T follicular helper cell (primary cell): ENCODE measurements around the gene VPS13D.
A peak's percentile ranks its signal among the peaks of the same experiment; 100 is the strongest.

ENCODE experiments used
- DNase-seq: peaks from one replicate; pipeline ENCODE4 v3.0.0-alpha.2; 2020; ENCODE audit warnings: low read depth

Gene VPS13D

DNA sequence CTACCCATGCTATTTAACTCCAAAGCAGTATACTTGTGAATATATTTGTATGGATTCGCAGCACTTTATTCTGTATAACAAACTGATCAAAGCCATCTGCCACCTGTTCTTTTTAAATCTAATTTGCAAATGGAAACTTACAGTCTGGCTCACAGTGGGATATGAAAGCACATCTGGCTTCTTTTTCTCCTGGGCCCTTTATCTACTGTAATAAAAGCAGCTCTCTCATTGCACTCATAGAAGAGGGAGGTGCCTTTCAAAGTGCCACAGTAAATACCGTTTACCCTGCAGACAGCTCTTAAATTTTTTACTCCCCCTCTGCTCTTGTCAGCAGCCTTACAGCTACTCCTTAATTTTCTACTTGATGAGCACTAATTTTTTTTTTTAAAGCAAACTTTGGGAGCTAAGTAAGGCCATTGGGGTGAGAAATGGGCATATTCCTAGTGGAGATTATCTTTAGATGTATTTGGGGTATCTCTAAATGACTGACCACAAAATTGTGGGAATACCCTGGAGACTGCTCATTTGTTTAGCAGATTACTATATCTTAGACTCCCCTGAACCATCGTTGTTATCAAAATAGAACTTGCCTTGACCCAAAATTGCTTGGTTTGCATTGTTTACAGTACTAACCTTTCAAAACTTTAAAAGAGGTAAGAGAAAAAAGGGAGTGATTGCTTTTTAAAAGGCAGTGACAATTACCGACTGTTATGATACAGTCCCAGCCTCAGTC, 110.1 kb downstream of the VPS13D start:
- no peak for DNase-seq

DNA sequence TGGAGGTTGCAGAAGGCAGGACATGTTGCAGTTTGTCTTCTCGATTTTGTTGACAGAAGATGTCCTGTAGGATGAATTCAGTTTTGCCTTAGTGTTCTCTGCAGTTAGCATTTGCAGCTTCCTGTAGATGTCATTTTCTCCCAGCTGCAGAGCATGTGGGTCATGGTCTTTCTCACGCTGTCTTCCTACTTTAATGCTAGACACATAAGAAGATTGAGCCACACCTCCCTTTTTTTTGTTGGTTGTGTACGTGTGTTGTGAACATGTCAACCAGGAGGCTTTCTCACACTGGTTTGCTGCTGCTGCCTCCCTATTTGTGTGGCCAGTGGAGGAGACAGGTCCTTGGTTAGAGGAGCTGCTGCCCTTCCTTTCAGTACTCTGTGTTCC, 110.7 kb downstream of the VPS13D start:
- no peak for DNase-seq

DNA sequence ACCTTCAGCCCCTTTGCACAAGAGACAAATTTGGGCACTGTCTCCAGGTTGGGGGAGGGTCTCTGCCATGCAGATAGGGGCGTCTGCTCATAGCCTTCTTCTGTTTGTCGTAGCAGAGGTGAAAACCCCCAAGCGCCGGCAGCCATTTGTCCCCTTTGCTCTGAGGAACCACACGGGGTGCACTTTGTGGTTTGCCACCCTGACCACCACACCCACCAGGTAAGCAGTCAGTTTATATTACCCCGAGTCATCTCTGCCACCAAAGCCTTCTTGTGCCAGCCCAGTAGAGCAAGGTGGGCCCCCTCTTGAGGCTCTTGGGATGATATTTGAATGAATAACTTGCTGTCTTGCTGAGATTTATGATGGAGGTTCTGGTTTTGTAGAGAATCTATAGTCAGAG, 111.8 kb downstream of the VPS13D start:
- no peak for DNase-seq

DNA sequence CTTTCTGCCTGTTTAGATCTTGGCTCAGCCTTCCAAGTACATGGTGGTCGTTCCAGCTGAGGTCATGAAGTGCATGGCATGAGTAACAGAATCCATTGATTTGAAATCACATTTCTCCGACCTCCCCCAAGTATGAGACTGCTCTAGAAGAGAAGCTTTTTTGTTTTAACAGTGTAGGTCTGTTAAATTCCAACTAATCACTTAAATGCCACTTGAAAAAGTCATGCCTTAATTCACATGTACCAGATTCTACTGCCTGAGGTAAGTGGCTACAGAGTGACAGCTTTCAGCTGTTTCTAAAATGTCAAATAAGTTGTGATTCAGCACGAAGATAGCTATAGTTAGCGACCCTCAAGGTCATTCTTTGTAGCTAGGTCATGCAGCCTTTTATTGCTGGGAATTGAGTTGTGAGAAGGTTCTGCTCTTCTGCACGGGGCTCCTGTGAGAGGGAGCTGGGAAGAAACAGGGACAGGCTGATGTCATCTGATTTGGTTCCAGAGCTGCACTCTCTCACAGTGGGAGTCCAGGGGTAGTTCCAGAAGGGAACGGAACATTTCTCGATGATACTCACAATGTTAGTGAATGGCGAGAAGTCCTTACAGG, 112.7 kb downstream of the VPS13D start:
- DNase-seq: no peak

DNA sequence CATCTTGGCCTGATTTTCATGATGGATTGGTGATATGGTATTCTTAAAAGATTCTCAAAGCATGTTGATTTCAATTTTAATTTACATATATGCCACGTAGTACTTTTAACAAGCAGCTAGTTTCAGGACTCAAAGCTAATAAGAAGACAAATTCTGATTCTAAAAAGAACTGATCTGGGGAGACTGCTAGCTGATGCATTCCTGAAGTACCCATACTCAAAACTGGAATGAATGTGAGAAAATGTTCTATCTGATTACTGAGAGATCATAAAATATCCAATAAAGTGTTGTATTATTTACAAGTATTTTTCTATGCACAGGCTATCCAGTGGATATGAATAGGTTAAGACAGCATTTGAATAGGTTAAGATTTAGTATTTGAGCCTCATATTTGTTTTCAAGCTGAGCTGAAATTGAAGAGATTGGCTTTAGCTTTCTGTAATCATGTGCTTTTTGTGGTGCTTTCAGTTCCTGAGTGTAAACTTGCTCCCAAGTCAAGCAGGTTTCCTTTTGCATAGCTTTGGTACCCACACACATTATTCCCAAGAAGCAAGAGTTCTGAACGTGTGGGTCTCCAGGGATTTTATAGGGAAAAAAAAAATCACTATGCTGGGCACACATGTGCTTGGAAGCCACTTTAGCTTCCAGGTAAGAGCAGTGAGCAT, 114.1 kb downstream of the VPS13D start:
- no peak for DNase-seq

DNA sequence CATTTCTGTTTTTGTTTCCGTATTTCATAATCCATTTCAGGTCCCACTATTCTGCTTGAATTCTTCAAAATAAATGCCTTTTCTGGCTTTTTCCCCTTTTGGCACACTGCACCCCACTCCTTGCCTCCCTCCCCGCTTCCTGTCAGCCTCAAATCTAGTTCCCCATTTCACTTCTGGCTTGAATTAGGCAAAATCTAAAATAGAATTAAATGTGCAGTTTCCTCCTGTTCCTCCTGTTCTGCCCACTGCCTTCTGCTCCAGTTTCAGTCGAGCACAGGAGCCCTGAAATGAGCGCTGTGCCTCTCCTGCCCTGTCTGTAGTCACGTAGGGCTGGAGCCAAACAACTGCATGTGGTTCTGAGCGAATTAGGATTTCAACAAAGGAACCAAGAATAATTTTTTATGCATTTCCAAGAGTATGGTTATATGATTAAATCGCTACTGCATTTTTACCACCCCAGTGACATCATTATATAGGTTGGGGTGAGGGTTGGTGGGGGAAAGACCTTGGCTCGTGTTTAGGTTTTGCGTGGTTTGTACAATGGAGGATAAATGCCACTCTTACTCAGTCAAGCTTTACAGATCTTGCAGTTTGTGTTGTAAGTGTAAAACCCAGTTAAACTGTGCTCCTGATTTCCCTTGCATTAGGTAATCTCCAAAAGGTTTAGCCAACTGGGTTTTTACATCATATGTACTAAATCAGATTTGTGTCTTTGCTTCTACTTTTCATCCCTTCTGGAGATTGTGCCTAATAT, 114.9 kb downstream of the VPS13D start:
- no peak for DNase-seq

DNA sequence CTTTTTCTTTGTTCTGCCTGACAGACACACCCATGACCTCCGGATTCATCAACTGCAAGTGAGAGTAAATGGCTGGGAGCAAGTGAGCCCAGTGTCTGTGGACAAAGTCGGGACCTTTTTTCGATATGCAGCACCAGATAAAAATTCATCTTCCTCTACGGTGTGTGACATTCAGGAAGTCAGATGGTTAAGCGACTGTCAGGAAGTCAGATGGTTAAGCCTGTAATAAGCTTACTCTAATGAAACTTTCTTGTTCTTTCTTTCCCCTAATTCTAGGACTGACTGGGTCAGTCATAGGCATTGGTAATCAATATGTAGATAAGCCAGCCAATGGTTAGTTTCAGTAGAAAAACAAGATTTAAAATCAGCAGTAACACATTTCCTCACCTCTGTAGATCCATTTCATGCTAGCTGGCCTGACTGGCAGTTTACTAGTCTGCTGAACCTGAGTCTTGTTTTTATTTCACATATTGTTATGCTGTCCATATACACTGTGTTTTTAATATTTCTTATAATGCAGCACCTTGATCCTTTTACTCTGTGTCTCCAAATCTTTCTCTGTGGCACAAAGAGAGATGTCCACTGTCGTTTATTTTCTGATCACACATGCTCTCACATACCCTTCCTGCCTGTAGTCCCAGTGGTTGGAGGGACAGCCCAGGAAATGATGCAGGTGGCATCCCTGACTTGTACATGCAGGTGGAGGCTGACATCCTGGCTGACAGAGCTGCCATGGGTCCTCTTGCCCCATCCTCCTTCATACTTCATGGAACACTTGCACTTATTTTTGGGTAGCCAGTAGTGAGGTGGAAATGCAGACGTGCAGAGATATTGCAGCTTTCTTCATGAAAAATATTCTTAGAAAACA, 115.8 kb downstream of the VPS13D start:
- DNase-seq: peak; percentile 1

DNA sequence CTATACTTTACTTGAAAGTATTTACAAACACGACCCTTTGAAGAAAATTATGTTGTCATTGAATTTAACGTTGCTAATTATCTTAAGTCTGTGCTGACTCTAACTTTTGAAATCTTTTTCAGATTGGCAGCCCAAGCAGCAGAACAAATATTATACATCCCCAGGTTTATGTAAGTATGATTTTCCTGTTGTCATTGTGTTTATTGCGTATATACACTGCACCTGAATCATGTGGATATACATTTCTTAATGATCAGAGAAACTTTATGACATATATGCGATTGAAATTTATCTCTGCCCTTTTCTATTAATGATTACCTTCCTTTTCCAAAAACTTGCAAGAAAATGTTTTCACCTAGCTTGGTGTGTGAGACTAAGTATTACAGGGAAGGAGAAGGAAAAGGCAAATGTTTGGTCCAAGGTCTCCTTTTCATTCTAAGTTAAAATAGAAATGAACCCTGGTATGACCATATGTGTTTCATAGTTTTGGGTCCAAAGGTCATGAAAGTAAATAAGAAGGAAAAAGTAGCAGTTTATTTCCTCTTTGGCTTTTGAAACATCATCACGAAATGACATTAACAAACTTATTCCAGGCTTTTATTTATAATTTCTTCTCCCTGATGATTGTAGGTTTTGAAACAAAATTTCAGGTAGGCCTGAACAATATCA, 116.8 kb downstream of the VPS13D start:
- DNase-seq: no peak

DNA sequence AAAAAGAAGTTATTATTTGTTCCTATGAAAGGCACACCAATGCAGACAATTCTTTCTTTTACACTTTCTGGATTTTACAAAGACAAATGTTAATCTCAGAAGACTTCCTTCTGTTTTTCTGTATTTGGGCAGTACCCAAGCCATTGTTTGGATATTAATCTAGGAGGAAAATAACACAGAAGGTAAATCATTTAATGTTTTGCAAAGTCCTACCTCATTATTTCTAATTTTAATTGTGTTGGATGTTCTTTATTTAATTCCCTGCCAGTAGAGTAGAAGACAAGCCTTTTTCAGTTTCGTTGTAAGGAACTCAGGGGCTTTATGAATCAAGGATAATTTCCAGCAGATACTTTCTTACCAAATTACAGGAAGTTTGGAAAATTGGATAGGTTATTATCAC, 118.3 kb downstream of the VPS13D start:
- no peak for DNase-seq

DNA sequence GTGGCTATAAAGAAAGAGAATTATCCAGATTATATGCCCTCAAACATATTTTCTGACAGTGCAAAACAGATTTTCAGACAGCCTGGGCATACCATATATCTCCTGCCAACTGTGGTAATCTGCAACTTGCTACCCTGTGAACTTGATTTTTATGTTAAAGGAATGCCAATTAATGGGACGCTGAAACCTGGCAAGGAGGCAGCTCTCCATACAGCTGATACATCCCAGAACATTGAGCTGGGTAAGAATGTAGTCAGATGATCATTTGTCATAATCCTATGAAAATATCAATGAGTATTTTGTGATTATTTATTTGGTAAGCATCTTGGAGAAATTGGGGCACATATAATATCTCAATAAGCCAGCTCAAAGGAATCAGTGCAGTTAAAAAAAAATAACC, 124.2 kb downstream of the VPS13D start:
- DNase-seq: no peak

DNA sequence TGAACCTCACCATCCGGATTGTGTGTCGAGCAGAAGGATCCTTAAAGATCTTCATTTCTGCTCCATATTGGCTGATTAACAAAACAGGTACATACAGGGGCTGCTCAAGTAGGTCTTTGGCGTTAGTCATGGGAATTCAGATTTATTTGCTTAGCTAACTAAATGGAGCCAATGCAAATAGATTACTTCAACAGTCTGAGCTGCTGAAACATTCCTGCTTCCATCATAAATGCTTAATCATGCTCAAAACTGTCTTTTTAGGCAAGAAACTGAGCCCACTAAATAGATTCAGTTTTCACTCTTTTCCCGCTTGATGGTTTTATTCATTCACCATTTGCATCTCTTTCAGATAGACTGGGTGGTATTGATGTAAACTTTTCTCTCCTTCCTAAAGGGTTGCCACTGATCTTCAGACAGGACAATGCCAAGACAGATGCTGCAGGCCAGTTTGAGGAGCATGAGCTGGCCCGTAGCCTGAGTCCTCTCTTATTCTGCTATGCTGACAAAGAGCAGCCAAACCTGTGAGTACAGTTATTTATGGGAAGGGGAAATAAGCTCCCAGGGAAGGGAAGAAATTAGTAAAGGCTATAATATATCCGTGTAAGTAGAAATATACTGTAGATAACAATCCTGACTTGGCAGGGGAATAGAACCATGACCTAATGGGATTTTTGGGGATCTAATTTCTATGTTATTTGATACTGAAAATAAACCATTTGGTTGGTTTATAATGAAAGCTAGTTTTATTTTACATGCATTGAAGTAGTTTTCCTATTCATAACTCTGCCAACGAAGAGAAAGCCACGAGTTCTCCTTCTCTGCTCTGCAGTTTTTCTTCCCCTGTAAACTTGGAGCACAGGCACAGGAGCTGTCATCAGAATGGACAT, 126.4 kb downstream of the VPS13D start:
- no peak for DNase-seq

DNA sequence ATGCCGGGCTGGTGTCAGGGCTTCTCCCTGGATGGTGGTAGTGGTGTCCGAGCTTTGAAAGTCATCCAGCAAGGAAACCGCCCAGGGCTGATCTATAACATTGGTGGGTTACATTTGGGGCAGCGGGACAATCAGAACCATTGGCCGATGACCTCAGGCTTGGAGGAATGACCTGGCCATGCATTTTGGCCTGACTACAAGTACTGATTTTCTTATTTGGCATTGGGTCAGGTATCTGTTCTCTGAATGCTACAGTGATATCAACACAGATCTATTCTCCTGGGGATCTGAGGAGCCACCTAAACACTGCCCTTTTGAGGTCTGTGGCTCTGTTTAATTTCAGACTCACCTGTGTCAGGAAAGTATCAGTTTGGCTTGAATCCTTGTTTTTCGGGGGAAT, 128.7 kb downstream of the VPS13D start:
- no peak for DNase-seq

DNA sequence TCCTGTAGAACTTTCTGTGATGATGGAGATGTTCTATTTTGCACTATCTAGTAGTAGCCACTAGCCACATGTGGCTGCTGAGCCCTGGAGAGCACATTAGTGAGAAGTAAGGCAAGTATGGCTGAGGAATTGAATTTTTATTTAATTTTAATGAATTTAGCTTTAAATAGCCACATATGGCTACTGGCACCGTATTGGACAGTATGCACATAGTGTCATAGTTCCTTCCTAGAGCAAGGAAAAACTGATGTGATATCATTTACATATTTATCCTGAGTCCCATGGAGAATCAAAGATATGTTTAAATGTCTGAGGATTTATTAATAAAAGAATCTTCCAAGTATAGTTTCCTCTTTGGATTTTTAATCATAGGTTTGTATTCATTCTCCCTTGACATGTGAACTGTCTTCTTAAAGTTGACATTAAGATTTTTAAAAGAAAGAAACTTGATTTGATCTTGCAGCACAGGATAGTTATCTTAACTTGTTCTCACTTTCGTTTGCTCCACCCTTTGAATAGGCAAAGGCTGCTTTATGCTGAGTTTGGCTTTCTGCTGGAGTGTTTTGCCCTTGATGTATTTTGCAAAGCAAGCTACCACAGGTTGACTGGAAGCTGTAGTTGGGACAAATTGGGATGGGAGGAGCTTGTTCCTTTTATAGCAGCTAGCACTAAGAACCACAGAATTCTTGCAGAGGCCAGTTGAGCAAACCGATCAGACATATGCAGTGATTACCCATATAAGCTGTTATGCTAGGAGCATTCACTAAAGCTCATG, 129.7 kb downstream of the VPS13D start:
- DNase-seq: no peak

DNA sequence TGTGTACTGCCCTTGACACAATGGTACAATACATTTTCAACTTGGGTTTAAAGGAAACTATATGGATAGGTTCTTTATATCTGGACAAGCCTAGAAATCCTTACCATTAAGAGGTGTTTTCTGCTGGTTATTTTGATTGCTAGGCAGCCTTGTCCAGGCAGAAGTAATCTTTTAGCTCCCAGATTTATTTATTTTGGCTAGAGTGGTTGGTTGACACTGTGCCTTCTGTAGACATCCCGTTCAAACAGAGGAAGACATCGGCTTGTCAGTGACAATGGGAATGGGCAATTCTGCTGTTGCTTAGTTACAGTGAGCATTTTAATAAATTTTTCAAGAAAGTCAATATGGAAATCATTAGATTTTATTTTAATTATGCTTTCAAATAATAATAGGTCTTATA, 138.8 kb downstream of the VPS13D start:
- no peak for DNase-seq

DNA sequence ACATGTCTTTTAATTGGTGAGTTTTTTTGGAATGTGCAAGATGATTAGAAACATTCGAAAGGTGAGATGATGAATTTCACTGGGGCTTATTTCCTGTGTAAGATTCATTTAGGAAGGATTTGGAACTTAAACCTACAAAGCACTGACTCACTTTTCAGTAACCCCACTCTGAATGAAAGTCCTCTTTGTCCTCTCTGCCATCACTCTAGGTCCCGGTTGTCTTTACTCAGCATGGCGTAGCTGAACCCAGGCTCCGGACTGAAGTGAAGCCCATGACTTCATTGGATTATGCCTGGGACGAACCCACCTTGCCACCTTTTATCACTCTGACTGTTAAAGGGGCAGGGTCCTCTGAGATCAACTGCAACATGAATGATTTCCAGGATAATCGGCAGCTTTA, 139.4 kb downstream of the VPS13D start:
- no peak for DNase-seq

DNA sequence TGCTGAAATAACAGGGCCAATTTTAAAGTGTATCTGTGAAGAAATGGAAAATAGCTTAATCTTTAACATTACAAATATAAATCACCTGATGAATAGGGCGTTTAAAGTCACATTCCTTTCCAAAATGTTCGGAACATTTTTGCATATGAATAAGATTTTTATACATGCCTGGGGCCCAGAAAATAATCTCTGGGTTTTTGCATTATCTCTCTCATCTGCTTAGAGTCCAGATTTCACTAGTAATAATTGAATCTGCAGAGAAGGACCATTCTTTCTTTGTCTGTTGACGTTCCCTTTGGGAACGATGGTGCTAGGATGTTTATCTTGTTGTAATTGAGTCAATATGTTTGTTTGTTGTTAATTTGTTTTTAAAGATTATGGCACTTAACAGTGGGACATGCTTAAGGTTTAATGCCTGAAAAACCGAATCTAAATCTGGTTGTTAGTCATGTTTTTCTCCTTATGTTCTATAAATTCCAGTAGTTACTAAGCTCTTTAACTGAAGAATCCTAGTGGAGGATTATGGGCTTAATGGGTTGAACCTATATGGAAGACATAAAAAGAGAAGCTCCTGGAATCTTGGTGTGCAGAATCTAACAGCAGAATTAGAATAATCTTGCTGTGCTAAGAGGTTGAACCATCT, 140.6 kb downstream of the VPS13D start:
- no peak for DNase-seq

DNA sequence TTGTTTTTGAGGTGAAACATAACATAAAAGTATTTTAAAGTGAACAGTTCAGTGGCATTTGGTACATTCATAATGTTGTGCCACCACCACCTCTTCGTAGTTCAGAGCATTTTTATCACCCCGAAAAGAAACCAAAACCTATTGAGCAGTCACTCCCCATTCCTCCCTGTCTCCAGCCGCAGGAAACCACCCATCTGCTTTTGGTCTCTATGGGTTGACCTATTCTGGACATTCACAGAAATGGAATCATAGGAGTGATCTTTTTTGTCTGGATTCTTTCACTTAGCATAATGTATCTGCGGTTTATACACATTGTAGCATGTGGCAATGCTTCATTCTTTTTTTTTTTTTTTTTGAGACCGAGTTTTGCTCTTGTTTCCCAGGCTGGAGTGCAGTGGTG, 141.2 kb downstream of the VPS13D start:
- DNase-seq: no peak

DNA sequence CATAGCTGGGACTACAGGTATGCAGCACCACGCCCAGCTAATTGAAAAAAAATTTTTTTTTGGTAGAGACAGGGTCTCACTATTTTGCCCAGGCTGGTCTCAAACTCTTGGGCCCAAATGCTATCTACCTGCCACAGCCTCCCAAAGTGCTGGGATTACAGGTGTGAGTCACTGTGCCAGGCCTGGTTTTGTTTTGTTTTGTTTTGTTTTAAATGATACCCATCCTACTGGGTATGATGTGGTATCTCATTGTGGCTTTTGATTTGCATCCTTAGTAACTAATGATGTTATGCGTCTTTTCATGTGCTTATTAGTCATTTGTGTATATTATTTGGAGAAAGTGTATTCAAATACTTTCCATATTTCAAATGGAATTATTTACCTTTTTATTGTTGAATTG, 142.3 kb downstream of the VPS13D start:
- no peak for DNase-seq

DNA sequence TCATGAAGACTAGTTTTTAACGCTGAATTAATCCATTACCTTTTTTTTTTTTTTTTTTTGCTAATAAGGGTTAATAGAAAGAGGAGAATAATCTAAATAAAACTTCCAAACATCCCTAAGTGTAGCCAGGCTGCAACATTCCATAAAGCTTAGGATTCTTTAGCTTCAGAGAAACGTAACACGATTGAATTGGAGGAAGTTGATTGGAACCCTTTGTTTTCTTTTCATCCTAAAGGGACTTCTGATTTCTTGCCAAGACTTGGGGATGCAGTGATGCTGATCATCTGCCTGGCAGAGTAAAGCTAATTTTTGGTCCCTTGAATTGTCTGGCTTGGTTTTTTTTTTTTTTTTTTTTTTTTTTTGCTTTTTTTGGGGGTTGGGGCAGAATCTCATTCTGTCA, 142.9 kb downstream of the VPS13D start:
- DNase-seq: no peak
